ENCODE data around the gene ATP5F1C. TPM values are rescaled to one million over a fixed set of nuclear protein-coding genes. Genes with fewer than 3 reads are reported as not detected.

The ATP5F1C gene
- total and polyA plus RNA-seq, 10 of the 15 experiments (the other 5 are each of a cell fraction or from before 2014, with no cell fraction given) = 307 to 978 (median 454) TPM

GRCh38 chr10:7787857-7788638, at the start of gene ATP5F1C, which contains the start of gene KIN (continued):
- TF ChIP-seq SMAD5 (IDR thresholded peaks at IDR 0.05; ENCODE audit: low read depth) = peak; percentile 75; the same call in 1 of the 2 replicates
- TF ChIP-seq WRNIP1 (IDR thresholded peaks at IDR 0.05; ENCODE audit: borderline replicate concordance, low read depth, low read length) = no peak
- TF ChIP-seq CEBPZ (IDR thresholded peaks at IDR 0.05; ENCODE audit: low read depth, low read length) = no peak
- TF ChIP-seq ZZZ3 (IDR thresholded peaks at IDR 0.05; ENCODE audit: control insufficient read depth, insufficient read length, low read depth) = no peak
- TF ChIP-seq ZNF217 (IDR thresholded peaks at IDR 0.05) = no peak
- no peak for TF ChIP-seq NR2C2 (IDR thresholded peaks at IDR 0.05; ENCODE audit: borderline replicate concordance, control insufficient read depth, insufficient read length, low read depth)
- no peak for TF ChIP-seq CBX3 (IDR thresholded peaks at IDR 0.05; ENCODE audit: borderline replicate concordance, low read depth)
- TF ChIP-seq BMI1 (IDR thresholded peaks at IDR 0.05; ENCODE audit: borderline replicate concordance) = no peak
- no peak for TF ChIP-seq ZBTB11 (CRISPR knock-in tag; IDR thresholded peaks at IDR 0.05)
- no peak for TF ChIP-seq ATF3 (IDR thresholded peaks at IDR 0.05; ENCODE audit: borderline replicate concordance, extremely low read depth, low read depth, low read length)
- TF ChIP-seq E4F1 (IDR thresholded peaks at IDR 0.05; ENCODE audit: borderline replicate concordance, partially characterized antibody) = peak; percentile 37
- no peak for TF ChIP-seq KDM1A (IDR thresholded peaks at IDR 0.05; ENCODE audit: borderline replicate concordance)
- TF ChIP-seq BACH1 (IDR thresholded peaks at IDR 0.05; ENCODE audit: borderline replicate concordance) = no peak; the same call in 1 of the 2 replicates
- TF ChIP-seq HDAC6 (IDR thresholded peaks at IDR 0.05; ENCODE audit: unreplicated experiment) = no peak
- TF ChIP-seq PML (IDR thresholded peaks at IDR 0.05; ENCODE audit: low read length) = 0 out of 2 replicates have a peak, but pooled peaks have one; percentile 61
- no peak for TF ChIP-seq SUPT20H (IDR thresholded peaks at IDR 0.05; ENCODE audit: borderline replicate concordance, control insufficient read depth, low read depth, low read length)
- TF ChIP-seq EZH2 (IDR thresholded peaks at IDR 0.05; ENCODE audit: borderline replicate concordance, control insufficient read depth, low read depth, low read length) = no peak
- TF ChIP-seq IKZF1 (conservative IDR thresholded peaks at IDR 0.05) = peak; percentile 48; the same call in 1 of the 2 replicates
- TF ChIP-seq TCF3 (IDR thresholded peaks at IDR 0.05; ENCODE audit: borderline replicate concordance, insufficient read depth, low read depth, low read length) = peak; percentile 23; the same call in 1 of the 2 replicates
